WERI-Rb-1 (cell line): ENCODE data around the gene STAG3.
"Not testable (repeated sequence)": the region's sequence is repeated elsewhere in the genome, so short reads cannot be mapped to it uniquely, and the experiment has no call there.

Experiments used
- DNase-seq: peaks from one replicate; pipeline ENCODE4 v3.0.0-alpha.2; 2020
- H3K27ac ChIP-seq: fragments of 250-450 bp; sonication (Bioruptor Pico); 2 replicates; pipeline ENCODE4 v1.5.1; 2020; ENCODE audit warnings: mild to moderate bottlenecking, moderate library complexity
- H3K27me3 ChIP-seq: fragments of 250-450 bp; sonication (Bioruptor Pico); 2 replicates; pipeline ENCODE4 v1.5.1; 2021; ENCODE audit warnings: mild to moderate bottlenecking, low read depth, moderate library complexity; ENCODE audit not compliant: insufficient read depth, severe bottlenecking
- H3K36me3 ChIP-seq: fragments of 250-450 bp; sonication (Bioruptor Pico); 2 replicates; pipeline ENCODE4 v1.5.1; 2020; ENCODE audit warnings: mild to moderate bottlenecking, moderate library complexity
- H3K4me3 ChIP-seq: 2 replicates; pipeline ENCODE4 v1.5.1; 2011; ENCODE audit warnings: low read depth, mild to moderate bottlenecking, control low read depth, low read length
- H3K9me3 ChIP-seq: fragments of 250-450 bp; sonication (Bioruptor Pico); 2 replicates; pipeline ENCODE4 v1.5.1; 2021; ENCODE audit warnings: mild to moderate bottlenecking, moderate library complexity; ENCODE audit not compliant: severe bottlenecking
- CTCF ChIP-seq: IDR thresholded peaks from 2 replicates; pipeline ENCODE4 v1.5.1; 2011; ENCODE audit warnings: low read depth, mild to moderate bottlenecking, control low read depth, inconsistent platforms, low read length

The STAG3 gene

GRCh38 chr7:100176096-100177044 is 1.3 kb upstream of the STAG3 start:
- peak overlapping the region; percentile 91 for H3K4me3 ChIP-seq
- H3K27ac ChIP-seq = peak overlapping the region; percentile 93
- no peak for DNase-seq
- no peaks in the 10 kb centered on the region for H3K27me3 ChIP-seq
- peaks cover 3% of the 10 kb centered on the region for H3K9me3 ChIP-seq
- H3K36me3 ChIP-seq = peaks cover 32% of the 10 kb centered on the region
- no peak for TF ChIP-seq CTCF

GRCh38 chr7:100180084-100180483 is 2.4 kb downstream of the STAG3 start:
- H3K9me3 ChIP-seq, H3K27me3 ChIP-seq, H3K36me3 ChIP-seq, H3K4me3 ChIP-seq, H3K27ac ChIP-seq, DNase-seq: not testable (repeated sequence)

- not testable (repeated sequence) for H3K27ac ChIP-seq, H3K27me3 ChIP-seq, DNase-seq, H3K4me3 ChIP-seq, H3K9me3 ChIP-seq, H3K36me3 ChIP-seq
Observed at GRCh38 chr7:100182616-100183015, 4.9 kb downstream of the STAG3 start.

- H3K27ac ChIP-seq, DNase-seq, H3K4me3 ChIP-seq, H3K27me3 ChIP-seq, H3K36me3 ChIP-seq, H3K9me3 ChIP-seq: not testable (repeated sequence)
Observed at GRCh38 chr7:100183090-100183489, 5.4 kb downstream of the STAG3 start.

GRCh38 chr7:100185726-100186125 is 8.0 kb downstream of the STAG3 start:
- no peak for TF ChIP-seq CTCF
- peak; percentile 52 for DNase-seq
- peak overlapping the region; percentile 68 for H3K27ac ChIP-seq
- no peak overlapping the region for H3K4me3 ChIP-seq
- H3K36me3 ChIP-seq = no peaks in the 10 kb centered on the region
- H3K27me3 ChIP-seq = no peaks in the 10 kb centered on the region
- no peaks in the 10 kb centered on the region for H3K9me3 ChIP-seq

- no peaks in the 10 kb centered on the region for H3K9me3 ChIP-seq
- no peak overlapping the region for H3K4me3 ChIP-seq
- DNase-seq = no peak
- H3K36me3 ChIP-seq = no peaks in the 10 kb centered on the region
- H3K27ac ChIP-seq = no peak overlapping the region
- 0 out of 2 replicates have a peak, but pooled peaks have one; percentile 16 for TF ChIP-seq CTCF
- H3K27me3 ChIP-seq = no peaks in the 10 kb centered on the region
Observed at GRCh38 chr7:100189061-100189460, 11.3 kb downstream of the STAG3 start.

GRCh38 chr7:100190048-100190711 is 12.5 kb downstream of the STAG3 start:
- Histone ChIP-seq H3K27ac (no peak overlapping the region), H3K9me3 (no peaks in the 10 kb centered on the region), H3K36me3 (no peaks in the 10 kb centered on the region), H3K4me3 (no peak overlapping the region), H3K27me3 (no peaks in the 10 kb centered on the region)
- DNase-seq = no peak
- TF ChIP-seq CTCF = peak; percentile 12; the same call in 1 of the 2 replicates
